K562 (cell line): ENCODE results near the gene CHCHD6.

Experiments used
- CTCF ChIP-seq, 3 experiments: IDR thresholded peaks in 2 of 3; conservative IDR thresholded peaks in 1 of 3; 2 replicates each; pipeline ENCODE4 v1.5.1; 2011 to 2012; ENCODE audit warnings: low read length in 3 of 3, mild to moderate bottlenecking in 3 of 3, control low read depth in 2 of 3, improper control_type of control experiment in 1 of 3, inconsistent platforms in 1 of 3, low read depth in 1 of 3, mixed read lengths in 1 of 3, moderate library complexity in 1 of 3; ENCODE audit not compliant: insufficient read depth in 2 of 3
- FOXA3 ChIP-seq, 2 experiments: fragments of 450-650 bp in 1 of 2; sonication (generic) in 1 of 2; formaldehyde crosslinking; IDR thresholded peaks in 1 of 2; conservative IDR thresholded peaks in 1 of 2; 2 replicates each; pipeline versions ENCODE4 v1.4.0 to v1.8.0; 2020 to 2022; ENCODE audit warnings: mild to moderate bottlenecking in 2 of 2, missing genetic modification reagents in 1 of 2
- GABPB1 ChIP-seq: sonication (generic); formaldehyde crosslinking; IDR thresholded peaks from 2 replicates; pipeline ENCODE4 v1.8.0; 2022; ENCODE audit warnings: mild to moderate bottlenecking, missing genetic modification reagents
- NCOA1 ChIP-seq: fragments of 450-650 bp; IDR thresholded peaks from 2 replicates; pipeline ENCODE4 v1.6.1; 2016; ENCODE audit warnings: low read depth

- TF ChIP-seq FOXA3 (CRISPR knock-in tag; conservative IDR thresholded peaks at IDR 0.05 in 1 of 2, IDR thresholded peaks at IDR 0.05 in 1 of 2): no peak
- TF ChIP-seq GABPB1 (CRISPR knock-in tag): no peak
- TF ChIP-seq CTCF (IDR thresholded peaks at IDR 0.05 in 2 of 3, conservative IDR thresholded peaks at IDR 0.05 in 1 of 3; ENCODE audit: insufficient read depth in 2 of 3, low read depth in 1 of 3, low read length in 3 of 3): no peak
- no peak for TF ChIP-seq NCOA1
These were observed 107.5 kb downstream of the CHCHD6 start for GRCh38 chr3:126811530-126811929.
